Pons (tissue), 1 donor: ENCODE results near the gene SMAP1.
A peak's percentile ranks its signal among the peaks of the same experiment; 100 is the strongest.

ENCODE experiments used
- DNase-seq: peaks from one replicate; pipeline ENCODE4 v3.0.0-alpha.2; 2016; ENCODE audit warnings: low spot score

The SMAP1 gene

GRCh38 chr6:70667711-70668498 lies at the start of gene SMAP1:
Gene SMAP1 (plus strand): TSS chr6:70667883. CDS start chr6:70668024, 141 bp downstream.
- DNase-seq = peak; percentile 36

- DNase-seq = no peak
These were observed 46.9 kb upstream of the SMAP1 start for GRCh38 chr6:70620746-70621145.

GRCh38 chr6:70622461-70622860 lies 45.2 kb upstream of the SMAP1 start:
- DNase-seq = no peak

DNA sequence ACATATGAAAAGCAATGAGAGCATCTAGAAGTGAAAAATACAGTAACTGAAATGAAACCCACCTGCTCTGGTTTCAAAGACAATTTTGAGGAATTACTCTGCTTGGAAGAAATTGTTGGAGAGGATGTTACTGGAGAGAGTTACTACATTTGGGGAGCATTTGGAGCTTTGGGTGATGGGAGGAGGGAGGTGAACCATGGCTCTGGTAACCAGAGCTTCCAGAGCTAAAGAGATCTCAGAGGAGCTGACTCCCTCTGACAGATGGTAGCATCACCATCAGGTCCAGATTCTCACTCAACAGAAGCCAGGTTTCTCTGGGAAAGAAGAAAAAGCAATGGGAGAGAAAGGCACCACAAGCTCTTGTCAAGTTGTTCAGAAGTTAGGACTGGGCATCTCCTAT lies 42.2 kb upstream of the SMAP1 start:
- no peak for DNase-seq

DNA sequence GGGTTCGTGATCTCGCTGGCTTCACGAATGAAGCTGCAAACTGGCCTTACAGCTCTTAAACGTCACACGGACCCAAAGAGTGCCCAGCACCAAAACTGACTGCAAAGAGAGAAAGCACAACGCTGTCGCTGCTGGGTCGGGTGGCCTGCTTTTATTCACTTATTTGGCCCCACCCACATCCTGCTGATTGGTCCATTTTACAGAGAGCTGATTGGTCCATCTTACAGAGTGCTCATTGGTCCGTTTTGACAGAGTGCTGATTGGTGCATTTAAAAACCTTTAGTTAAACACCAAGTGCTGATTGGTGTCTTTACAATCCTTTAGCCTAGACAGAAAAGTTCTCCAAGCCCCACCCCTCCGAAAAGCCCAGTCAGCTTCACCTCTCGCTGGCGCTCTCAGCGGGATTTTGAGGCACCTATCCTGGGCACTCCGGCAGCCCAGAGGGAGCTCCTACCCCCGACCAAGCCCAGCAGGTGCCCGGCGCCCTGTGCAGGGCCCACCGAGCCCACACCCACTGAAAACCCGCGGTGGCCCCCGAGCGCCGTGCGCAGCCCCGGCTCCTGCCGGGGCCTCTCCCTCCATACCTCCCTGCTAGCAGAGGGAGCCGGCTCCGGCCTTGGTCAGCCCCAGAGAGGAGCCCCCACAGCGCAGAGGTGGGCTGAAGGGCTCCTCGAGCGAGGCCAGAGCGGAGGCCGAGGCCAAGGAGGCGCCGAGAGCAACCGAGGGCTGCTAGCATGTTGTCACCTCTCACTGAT lies 40.0 kb upstream of the SMAP1 start:
- no peak for DNase-seq

DNA sequence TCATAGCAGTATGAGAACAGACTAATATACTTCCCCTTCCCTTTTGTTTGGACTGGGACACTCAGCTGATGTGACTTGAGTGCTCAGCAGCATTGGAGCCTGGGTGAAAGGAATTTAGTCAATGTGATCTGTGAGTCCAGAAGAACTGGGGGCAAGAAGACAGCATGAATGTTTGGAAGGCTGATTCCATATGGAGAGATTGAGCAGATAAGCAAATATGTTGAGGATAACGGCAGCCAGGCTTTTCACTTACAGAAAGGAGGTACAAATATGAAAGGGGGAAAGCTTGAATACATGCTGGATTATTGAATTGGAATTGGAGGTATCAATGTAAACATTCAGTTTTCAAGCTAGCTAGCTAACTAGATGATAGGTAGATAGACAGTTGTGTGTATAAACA lies 37.8 kb upstream of the SMAP1 start:
- no peak for DNase-seq

GRCh38 chr6:70633870-70634269 lies 33.8 kb upstream of the SMAP1 start:
- DNase-seq = no peak

GRCh38 chr6:70636596-70636995 lies 31.1 kb upstream of the SMAP1 start:
- DNase-seq = no peak

GRCh38 chr6:70638468-70638867 lies 29.2 kb upstream of the SMAP1 start:
- no peak for DNase-seq

DNA sequence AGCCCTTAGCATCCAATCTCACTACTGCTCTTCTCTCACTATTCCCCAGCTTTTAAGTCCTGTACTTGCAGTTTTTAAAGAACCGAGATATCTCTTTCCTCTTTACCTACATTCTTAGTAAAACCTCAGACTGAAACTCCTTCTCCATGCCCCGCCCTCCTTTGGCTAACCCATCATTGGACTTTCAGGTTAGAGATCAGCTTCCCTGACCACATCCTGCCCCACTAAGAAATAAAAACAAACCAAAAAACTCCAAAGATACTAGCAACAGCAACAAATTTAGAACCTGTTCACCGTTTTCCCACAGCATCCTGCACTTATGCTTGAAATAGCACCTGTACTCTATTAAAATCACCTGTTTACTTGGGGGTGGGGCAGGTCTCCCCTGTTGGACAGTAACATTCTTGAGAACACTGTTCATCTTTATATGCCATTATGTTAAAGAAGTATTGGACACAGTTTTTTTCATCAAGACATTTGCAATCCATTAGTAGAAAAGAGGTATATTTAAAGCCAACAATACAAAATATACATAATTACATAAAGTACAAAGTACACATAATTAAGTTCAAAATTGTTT lies 16.3 kb upstream of the SMAP1 start:
- DNase-seq = no peak

GRCh38 chr6:70652216-70652615 lies 15.5 kb upstream of the SMAP1 start:
- no peak for DNase-seq

DNA sequence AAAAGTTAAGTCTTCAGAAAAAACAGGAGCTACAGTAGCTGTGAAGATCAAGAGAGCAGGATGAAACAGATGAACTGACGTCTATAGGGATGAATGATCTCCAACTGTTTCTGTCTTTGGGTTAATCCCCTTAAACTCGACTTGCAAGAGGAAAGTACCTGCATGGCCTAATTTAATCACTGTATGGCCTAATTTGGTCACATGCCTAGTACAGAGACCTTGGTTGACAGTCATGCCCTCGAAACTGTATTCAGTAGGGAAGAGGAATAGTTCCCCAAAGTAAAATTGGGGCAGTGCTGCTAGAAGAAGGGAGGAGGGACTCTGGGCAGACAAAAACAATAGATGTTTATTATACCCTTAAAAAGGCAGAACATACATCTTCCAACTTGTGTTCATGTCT lies 10.0 kb upstream of the SMAP1 start:
- no peak for DNase-seq

GRCh38 chr6:70663881-70664466 lies 3.7 kb upstream of the SMAP1 start:
- no peak for DNase-seq

DNA sequence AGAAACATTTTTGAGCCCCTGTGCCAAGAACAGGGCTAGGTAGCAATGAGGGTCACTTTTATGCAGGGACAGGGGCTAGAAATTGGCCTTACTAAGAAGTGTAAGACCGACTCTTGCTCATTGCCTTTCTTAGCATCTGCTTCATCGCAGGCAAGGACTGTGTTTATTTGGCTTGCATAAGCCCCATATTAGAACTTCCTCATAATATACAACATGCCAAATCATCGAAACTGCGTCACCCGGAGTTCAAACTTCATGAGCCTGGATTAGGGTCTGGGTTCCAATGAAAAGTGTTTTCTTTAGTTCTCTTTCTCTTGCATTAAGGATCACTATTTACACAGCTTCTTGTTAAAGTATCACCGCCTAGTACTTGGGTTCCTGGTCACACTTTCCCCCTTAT lies 977 bp upstream of the SMAP1 start:
- no peak for DNase-seq

DNA sequence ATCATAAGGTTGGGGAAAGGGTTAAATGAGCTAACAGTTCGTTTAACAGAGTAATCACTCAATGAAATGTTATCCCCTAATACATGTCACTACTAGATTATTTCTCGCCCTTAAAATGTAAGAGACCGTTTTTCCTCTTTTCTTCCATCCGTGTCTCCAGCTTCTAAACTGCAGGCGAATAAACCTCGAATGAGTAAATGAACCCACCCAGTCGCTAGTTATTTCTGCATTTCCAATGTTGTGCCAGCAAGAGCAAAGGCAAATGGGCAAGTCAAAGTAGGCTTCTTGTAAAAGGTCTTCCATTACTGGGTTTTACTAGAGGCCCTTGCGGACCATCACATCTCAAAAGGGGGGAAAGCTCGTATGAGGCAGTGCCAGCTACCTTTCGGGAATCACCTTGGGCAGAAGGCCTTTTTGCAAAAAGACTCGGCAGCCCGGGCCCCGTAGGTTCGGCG lies 400 bp upstream of the SMAP1 start:
- peak; percentile 84 for DNase-seq

DNA sequence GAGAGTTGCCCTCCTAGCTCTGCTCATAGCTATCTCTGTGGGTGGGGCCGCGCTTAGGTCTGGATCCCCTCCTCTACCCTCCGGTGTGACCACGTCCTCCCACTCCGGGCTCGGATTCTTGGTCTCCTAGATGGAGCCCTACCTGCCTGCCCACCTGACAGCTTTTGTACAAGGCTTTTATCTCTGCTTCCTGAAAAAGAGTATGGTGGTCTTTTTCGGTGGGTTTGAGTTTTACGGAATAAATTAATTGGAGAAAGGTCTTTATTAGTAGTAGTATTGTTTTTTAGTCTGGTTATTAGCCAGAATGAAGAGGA lies 773 bp downstream of the SMAP1 start:
- no peak for DNase-seq

DNA sequence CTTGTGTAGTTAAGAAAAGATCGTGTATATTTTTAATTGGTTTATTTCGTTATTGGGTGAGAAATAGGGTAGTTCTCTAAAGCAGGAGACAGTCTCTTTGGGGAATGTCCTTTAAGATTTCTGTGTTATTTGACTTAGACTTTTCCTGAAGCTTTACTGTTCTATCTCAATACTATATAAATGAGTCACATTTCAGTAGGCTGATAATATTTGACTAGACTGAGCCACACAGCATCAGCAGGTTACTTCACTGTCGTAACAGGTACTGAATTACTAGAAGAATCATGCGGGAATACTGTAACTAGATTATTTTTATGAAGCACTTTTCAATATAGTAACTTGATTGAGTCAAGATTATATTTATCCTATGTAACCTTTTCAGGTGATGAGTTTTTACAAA lies 1.4 kb downstream of the SMAP1 start:
- no peak for DNase-seq

- DNase-seq = no peak
These were observed 4.9 kb downstream of the SMAP1 start for GRCh38 chr6:70672549-70672948.

GRCh38 chr6:70673054-70673453 lies 5.4 kb downstream of the SMAP1 start:
- no peak for DNase-seq

DNA sequence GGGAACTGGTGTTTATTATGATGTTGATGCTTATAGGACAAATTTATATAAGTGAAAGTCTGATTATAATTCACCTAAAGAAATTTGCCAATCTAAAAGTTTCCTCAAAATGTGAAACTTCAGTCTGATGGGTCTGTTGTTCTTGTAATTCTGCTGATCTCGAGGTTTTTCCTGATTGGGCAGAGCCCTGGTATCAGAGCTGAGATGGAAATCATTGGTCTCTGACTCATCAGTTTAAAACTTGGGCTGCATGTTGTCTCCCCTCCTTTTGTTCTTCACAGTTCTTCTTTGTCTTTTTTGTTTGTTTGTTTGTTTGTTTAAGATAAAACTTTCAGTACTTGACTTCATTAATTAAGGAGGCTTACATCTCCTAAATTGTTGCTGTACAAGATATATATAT lies 5.9 kb downstream of the SMAP1 start:
- no peak for DNase-seq

DNA sequence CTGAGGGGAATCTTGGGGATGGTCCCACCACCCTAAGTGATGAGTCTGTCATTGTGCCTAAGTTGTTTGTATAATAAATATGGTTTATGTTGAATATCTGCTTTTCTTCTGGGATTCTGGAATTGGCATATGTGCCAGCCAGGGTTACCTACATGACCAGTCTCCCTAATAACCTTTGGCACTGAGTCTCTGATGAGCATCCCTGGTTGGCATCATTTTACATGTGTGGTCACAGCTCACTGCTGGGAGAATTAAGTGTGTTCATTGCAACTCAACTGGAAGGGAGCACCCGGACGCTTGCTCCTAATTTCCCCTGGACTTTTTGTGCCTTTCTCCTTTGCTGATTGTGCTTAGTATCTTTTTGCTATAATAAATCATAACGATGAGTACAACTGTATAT lies 8.1 kb downstream of the SMAP1 start:
- DNase-seq = no peak

DNA sequence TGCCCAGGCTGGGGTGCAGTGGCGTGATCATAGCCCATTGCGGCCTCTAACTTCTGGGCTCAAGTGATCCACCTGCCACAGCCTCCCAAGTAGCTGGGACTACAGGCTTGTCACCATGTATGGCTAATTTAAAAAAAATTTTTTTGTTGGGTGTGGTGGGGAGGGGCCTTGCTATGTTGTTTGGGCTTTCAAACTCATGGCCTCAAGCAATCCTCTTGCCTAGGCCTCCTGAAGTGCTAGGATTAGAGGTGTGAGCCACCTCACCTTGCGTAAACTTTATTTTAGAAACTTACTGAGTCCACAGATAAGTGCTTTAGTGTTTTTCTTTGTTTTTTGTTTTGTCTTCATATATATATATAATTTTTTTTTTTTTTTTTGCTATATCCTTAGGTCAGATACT lies 9.1 kb downstream of the SMAP1 start:
- DNase-seq = no peak

DNA sequence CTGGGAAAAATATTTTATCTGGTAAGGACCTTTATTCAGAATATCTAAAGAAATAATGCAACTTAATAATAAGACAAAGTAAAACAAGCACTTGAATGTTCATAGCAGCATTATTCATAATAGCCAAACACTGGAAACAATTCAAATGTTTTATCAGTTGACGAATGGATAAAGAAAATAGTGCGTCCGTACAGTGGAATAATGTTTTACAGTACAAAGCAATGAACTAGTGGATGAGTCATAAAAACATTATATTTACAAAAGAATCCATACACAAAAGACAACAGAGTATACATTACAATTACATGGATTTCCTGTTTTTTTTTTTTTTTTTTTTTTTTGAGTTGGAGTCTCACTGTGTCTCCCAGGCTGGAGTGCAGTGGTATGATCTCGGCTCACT lies 12.7 kb downstream of the SMAP1 start:
- no peak for DNase-seq
